Progenitor cell of endocrine pancreas (in vitro differentiated cells): Measurements from ENCODE around the gene GLRA3. TPM values are rescaled to one million over a fixed set of nuclear protein-coding genes. Genes with fewer than 3 reads are reported as not detected.

Experiments
- DNase-seq: peaks from one replicate; pipeline ENCODE4 v3.0.0; 2021; ENCODE audit warnings: low spot score; ENCODE audit not compliant: unreplicated experiment
- H3K27ac Mint-ChIP-seq: 2 replicates; pipeline ENCODE4 v1.8.0; 2021; ENCODE audit warnings: mild to moderate bottlenecking, moderate library complexity, mixed read lengths
- H3K27me3 Mint-ChIP-seq: 2 replicates; pipeline ENCODE4 v1.8.0; 2021; ENCODE audit warnings: mixed read lengths
- H3K36me3 Mint-ChIP-seq: 2 replicates; pipeline ENCODE4 v1.8.0; 2022; ENCODE audit warnings: mixed read lengths; ENCODE audit not compliant: insufficient read depth
- H3K4me1 Mint-ChIP-seq: 2 replicates; pipeline ENCODE4 v1.8.0; 2021; ENCODE audit warnings: low read depth, mixed read lengths
- H3K4me3 Mint-ChIP-seq: 2 replicates; pipeline ENCODE4 v1.8.0; 2021; ENCODE audit warnings: low read depth, mild to moderate bottlenecking, moderate library complexity, mixed read lengths
- H3K9me3 Mint-ChIP-seq: 2 replicates; pipeline ENCODE4 v1.8.0; 2021; ENCODE audit warnings: low read depth, mixed read lengths
- CTCF ChIP-seq: fragments of 200-600 bp; sonication (generic); IDR thresholded peaks from one replicate; pipeline ENCODE4 v1.5.0; 2021; ENCODE audit warnings: antibody characterized with exemption, mild to moderate bottlenecking; ENCODE audit not compliant: unreplicated experiment
- total RNA-seq: library from RNA; stranded (reverse); gene quantifications from 2 replicates; pipeline ENCODE4 v1.2.1, GENCODE V29; 2021

The GLRA3 gene
- total RNA-seq, 1 donor from 2014 or later, result 0.10 TPM

- no peaks in the 10 kb centered on the region for H3K4me1 Mint-ChIP-seq
- H3K27ac Mint-ChIP-seq, result no peak overlapping the region
- DNase-seq, result no peak
- H3K9me3 Mint-ChIP-seq, result peaks cover 12% of the 10 kb centered on the region
- no peak overlapping the region for H3K4me3 Mint-ChIP-seq
- no peaks in the 10 kb centered on the region for H3K27me3 Mint-ChIP-seq
- TF ChIP-seq CTCF, result no peak
- H3K36me3 Mint-ChIP-seq, result no peaks in the 10 kb centered on the region
These were observed 139.4 kb downstream of the GLRA3 start for GRCh38 chr4:174689618-174690017.

GRCh38 chr4:174686826-174687225 lies 142.2 kb downstream of the GLRA3 start:
- Mint-ChIP-seq H3K4me3 (no peak overlapping the region), H3K9me3 (peaks cover 7% of the 10 kb centered on the region), H3K4me1 (no peaks in the 10 kb centered on the region), H3K36me3 (no peaks in the 10 kb centered on the region), H3K27ac (no peak overlapping the region), H3K27me3 (no peaks in the 10 kb centered on the region)
- no peak for TF ChIP-seq CTCF
- DNase-seq, result no peak

GRCh38 chr4:174681723-174682300 lies 147.2 kb downstream of the GLRA3 start:
- Mint-ChIP-seq H3K27ac (no peak overlapping the region), H3K4me3 (no peak overlapping the region), H3K9me3 (no peaks in the 10 kb centered on the region), H3K36me3 (no peaks in the 10 kb centered on the region), H3K4me1 (no peaks in the 10 kb centered on the region), H3K27me3 (no peaks in the 10 kb centered on the region)
- TF ChIP-seq CTCF, result no peak
- DNase-seq, result no peak

GRCh38 chr4:174674305-174674840 lies 154.7 kb downstream of the GLRA3 start:
- DNase-seq, result no peak
- Mint-ChIP-seq H3K27me3 (no peaks in the 10 kb centered on the region), H3K36me3 (no peaks in the 10 kb centered on the region), H3K27ac (no peak overlapping the region), H3K9me3 (no peaks in the 10 kb centered on the region), H3K4me1 (no peaks in the 10 kb centered on the region), H3K4me3 (no peak overlapping the region)
- no peak for TF ChIP-seq CTCF

- no peaks in the 10 kb centered on the region for H3K27me3 Mint-ChIP-seq
- H3K4me3 Mint-ChIP-seq, result no peak overlapping the region
- no peak for TF ChIP-seq CTCF
- no peaks in the 10 kb centered on the region for H3K36me3 Mint-ChIP-seq
- no peak overlapping the region for H3K27ac Mint-ChIP-seq
- H3K9me3 Mint-ChIP-seq, result no peaks in the 10 kb centered on the region
- H3K4me1 Mint-ChIP-seq, result no peaks in the 10 kb centered on the region
- no peak for DNase-seq
These were observed 155.2 kb downstream of the GLRA3 start for GRCh38 chr4:174673865-174674264.
